H1 (cell line): Measurements from ENCODE around the gene TGM1.

Source experiments
- CBX5 ChIP-seq: fragments of 300-800, 300-1000 bp; sonication (generic); IDR thresholded peaks from 2 replicates; pipeline ENCODE4 v1.7.1; 2016; ENCODE audit warnings: antibody characterized with exemption, low read length, low read depth
- CBX8 ChIP-seq: fragments of 300-800, 300-1000 bp; sonication (generic); IDR thresholded peaks from 2 replicates; pipeline ENCODE4 v1.7.1; 2016; ENCODE audit warnings: low read depth, low read length, borderline replicate concordance
- EGR1 ChIP-seq: IDR thresholded peaks from 2 replicates; pipeline ENCODE4 v1.6.1; 2011; ENCODE audit warnings: low read depth, low read length, borderline replicate concordance
- MAFK ChIP-seq: IDR thresholded peaks from 2 replicates; pipeline ENCODE4 v1.6.1; 2012; ENCODE audit warnings: low read depth, mild to moderate bottlenecking, improper control_type of control experiment, low read length
- PHF8 ChIP-seq: fragments of 200-600 bp; sonication (generic); conservative IDR thresholded peaks from 2 replicates; pipeline ENCODE4 v1.7.1; 2012; ENCODE audit warnings: low read depth, mild to moderate bottlenecking, inconsistent platforms, low read length, moderate library complexity
- POLR2A ChIP-seq, 2 experiments: IDR thresholded peaks; 1 replicate in 1 of 2; 2 replicates in 1 of 2; pipeline ENCODE4 v1.6.1; 2011; ENCODE audit warnings: low read depth in 2 of 2, low read length in 2 of 2, mild to moderate bottlenecking in 2 of 2; ENCODE audit errors: control extremely low read depth in 1 of 2
- RAD21 ChIP-seq, 2 experiments: IDR thresholded peaks in 1 of 2; conservative IDR thresholded peaks in 1 of 2; 2 replicates each; pipeline ENCODE4 v1.6.1; 2011; ENCODE audit warnings: low read depth in 2 of 2, low read length in 2 of 2, improper control_type of control experiment in 1 of 2, inconsistent platforms in 1 of 2, mild to moderate bottlenecking in 1 of 2, moderate library complexity in 1 of 2
- SIN3A ChIP-seq, 2 experiments: IDR thresholded peaks in 1 of 2; conservative IDR thresholded peaks in 1 of 2; 2 replicates each; pipeline ENCODE4 v1.6.1; 2011 to 2012; ENCODE audit warnings: low read length in 2 of 2, improper control_type of control experiment in 1 of 2, low read depth in 1 of 2, mild to moderate bottlenecking in 1 of 2
- SUZ12 ChIP-seq: fragments of 200-600 bp; sonication (generic); IDR thresholded peaks from 2 replicates; pipeline ENCODE4 v1.6.1; 2012; ENCODE audit warnings: mild to moderate bottlenecking, inconsistent platforms, low read length, moderate library complexity, mixed read lengths
- TAF7 ChIP-seq: optimal IDR thresholded peaks from 2 replicates; pipeline ENCODE3; 2011; ENCODE audit warnings: low read depth, mild to moderate bottlenecking, inconsistent platforms, low read length, moderate library complexity, borderline replicate concordance

- TF ChIP-seq CBX5 (no peak), CBX8 (no peak), SIN3A (conservative IDR thresholded peaks at IDR 0.05 in 1 of 2, IDR thresholded peaks at IDR 0.05 in 1 of 2; ENCODE audit: low read depth in 1 of 2, low read length in 2 of 2) (no peak), TAF7 (no peak), POLR2A (IDR thresholded peaks at IDR 0.05; ENCODE audit: control extremely low read depth in 1 of 2, low read depth in 2 of 2, low read length in 2 of 2) (no peak), SUZ12 (no peak), MAFK (no peak), RAD21 (IDR thresholded peaks at IDR 0.05 in 1 of 2, conservative IDR thresholded peaks at IDR 0.05 in 1 of 2; ENCODE audit: low read depth in 2 of 2, low read length in 2 of 2) (no peak), PHF8 (no peak), EGR1 (no peak)
Observed at GRCh38 chr14:24290746-24291145, 27.8 kb upstream of the TGM1 start.
